Neural cell (in vitro differentiated cells): ENCODE results near the gene CPZ.

Source experiments
- CTCF ChIP-seq: fragments of 450-650 bp; IDR thresholded peaks from 2 replicates; pipeline ENCODE4 v1.5.1; 2014; ENCODE audit warnings: antibody characterized with exemption, mild to moderate bottlenecking, moderate library complexity; ENCODE audit not compliant: poor library complexity, severe bottlenecking
- EP300 ChIP-seq: fragments of 450-650 bp; conservative IDR thresholded peaks from 2 replicates; pipeline ENCODE4 v1.6.1; 2014; ENCODE audit warnings: antibody characterized with exemption, mild to moderate bottlenecking, moderate library complexity; ENCODE audit not compliant: poor library complexity, severe bottlenecking
- EZH2 ChIP-seq: fragments of 200-600, 300-800 bp; shearing (Covaris generic), sonication (generic); IDR thresholded peaks from 2 replicates; pipeline ENCODE4 v1.6.1; 2014; ENCODE audit warnings: antibody characterized with exemption, low read length, borderline replicate concordance, mild to moderate bottlenecking; ENCODE audit not compliant: insufficient read depth, poor library complexity, severe bottlenecking
- POLR2AphosphoS5 ChIP-seq: IDR thresholded peaks from 2 replicates; pipeline ENCODE4 v1.6.1; 2012

GRCh38 chr4:8564595-8564994, 28.0 kb upstream of the CPZ start:
- TF ChIP-seq POLR2AphosphoS5, result no peak
- TF ChIP-seq EZH2, result no peak
- TF ChIP-seq EP300, result no peak
- TF ChIP-seq CTCF, result no peak
